IMR-90 (cell line): ENCODE data around the gene COX4I1. TPM values are rescaled to one million over a fixed set of nuclear protein-coding genes. Genes with fewer than 3 reads are reported as not detected.

Source experiments
- ATAC-seq: fragments of 200-7000 bp; cut with Tn5 transposase; 2 replicates; pipeline ENCODE4 v1.9.1; 2020; ENCODE audit warnings: low read depth, mild to moderate bottlenecking, moderate library complexity
- BruUV-seq: library from RNA; stranded (reverse); fragments of 400-500 nt; replicated peaks from 2 replicates; lab custom pipeline; 2021; lab: Mats Ljungman, UMichigan
- CTCF ChIA-PET: fragments of 300-600 bp; formaldehyde crosslinking; extraction: SDS; loops from one replicate; lab custom pipeline; 2021; ENCODE audit warnings: antibody characterized with exemption; lab: Yijun Ruan, JAX
- POLR2A ChIA-PET: fragments of 300-600 bp; sonication (Branson Sonifier 250); formaldehyde crosslinking; loops from one replicate; lab custom pipeline; 2022; ENCODE audit warnings: antibody characterized with exemption; ENCODE audit not compliant: unreplicated experiment; lab: Charles Lee
- DNase-seq: peaks from one replicate; pipeline ENCODE4 v3.0.0; 2013
- H2AFZ ChIP-seq: replicated peaks from 2 replicates; pipeline ENCODE3; 2013; ENCODE audit warnings: low read length, mild to moderate bottlenecking; ENCODE audit not compliant: poor library complexity
- H2AK5ac ChIP-seq: 2 replicates; pipeline ENCODE4 v1.6.1; 2013; ENCODE audit warnings: low read depth, low read length, inconsistent platforms
- H2AK9ac ChIP-seq: replicated peaks from 2 replicates; pipeline ENCODE3; 2013; ENCODE audit warnings: mild to moderate bottlenecking, low read depth, low read length, moderate library complexity; ENCODE audit not compliant: poor library complexity
- H2BK120ac ChIP-seq: 2 replicates; pipeline ENCODE4 v1.6.1; 2013; ENCODE audit warnings: low read depth, low read length, inconsistent platforms
- H2BK15ac ChIP-seq: 3 replicates; pipeline ENCODE4 v1.6.1; 2013; ENCODE audit warnings: low read depth, low read length, inconsistent platforms
- H2BK20ac ChIP-seq: 2 replicates; pipeline ENCODE4 v1.6.1; 2013; ENCODE audit warnings: low read depth, mild to moderate bottlenecking, inconsistent platforms, low read length, moderate library complexity
- H2BK5ac ChIP-seq: 2 replicates; pipeline ENCODE4 v1.6.1; 2013; ENCODE audit warnings: mild to moderate bottlenecking, low read depth, low read length, inconsistent platforms; ENCODE audit not compliant: poor library complexity, severe bottlenecking
- H3K14ac ChIP-seq: replicated peaks from 2 replicates; pipeline ENCODE4 v1.6.1; 2013; ENCODE audit warnings: low read depth, low read length, inconsistent platforms
- H3K18ac ChIP-seq: 2 replicates; pipeline ENCODE4 v1.6.1; 2013; ENCODE audit warnings: low read depth, low read length, control low read depth
- H3K23ac ChIP-seq: 2 replicates; pipeline ENCODE4 v1.6.1; 2013; ENCODE audit warnings: low read depth, low read length, inconsistent platforms
- H3K27ac ChIP-seq: 2 replicates; pipeline ENCODE4 v1.5.1; 2013; ENCODE audit warnings: mild to moderate bottlenecking, control low read depth, low read length; ENCODE audit not compliant: insufficient read depth
- H3K27me3 ChIP-seq: 2 replicates; pipeline ENCODE4 v1.6.1; 2013; ENCODE audit warnings: low read length; ENCODE audit not compliant: control insufficient read depth, insufficient read depth
- H3K36me3 ChIP-seq: 2 replicates; pipeline ENCODE4 v1.6.1; 2013; ENCODE audit warnings: low read length, mixed read lengths; ENCODE audit not compliant: control insufficient read depth, insufficient read depth
- H3K4ac ChIP-seq: 2 replicates; pipeline ENCODE4 v1.6.1; 2013; ENCODE audit warnings: low read depth, low read length, inconsistent platforms
- H3K4me1 ChIP-seq: 2 replicates; pipeline ENCODE4 v1.6.1; 2013; ENCODE audit warnings: low read length, mixed read lengths; ENCODE audit not compliant: control insufficient read depth, insufficient read depth
- H3K4me2 ChIP-seq: 2 replicates; pipeline ENCODE4 v1.6.1; 2013; ENCODE audit warnings: low read depth, mild to moderate bottlenecking, control low read depth, low read length, moderate library complexity
- H3K4me3 ChIP-seq: 2 replicates; pipeline ENCODE4 v1.5.1; 2013; ENCODE audit warnings: low read depth, mild to moderate bottlenecking, control low read depth, low read length, moderate library complexity; ENCODE audit not compliant: insufficient read depth
- H3K56ac ChIP-seq: 2 replicates; pipeline ENCODE4 v1.6.1; 2013; ENCODE audit warnings: low read length, inconsistent platforms; ENCODE audit not compliant: insufficient read depth; ENCODE audit errors: extremely low read depth
- H3K79me1 ChIP-seq, 2 experiments: 2 replicates each; pipeline ENCODE4 v1.6.1; 2013; ENCODE audit warnings: low read length in 2 of 2, inconsistent platforms in 1 of 2, low read depth in 1 of 2
- H3K9ac ChIP-seq: 2 replicates; pipeline ENCODE4 v1.6.1; 2013; ENCODE audit warnings: low read depth, low read length, control low read depth
- H3K9me1 ChIP-seq: 2 replicates; pipeline ENCODE4 v1.6.1; 2013; ENCODE audit warnings: low read length, inconsistent platforms; ENCODE audit not compliant: insufficient read depth
- H3K9me3 ChIP-seq: 2 replicates; pipeline ENCODE4 v1.6.1; 2013; ENCODE audit warnings: low read length; ENCODE audit not compliant: control insufficient read depth, insufficient read depth
- H4K20me1 ChIP-seq: 2 replicates; pipeline ENCODE4 v1.6.1; 2013; ENCODE audit warnings: low read length, inconsistent platforms; ENCODE audit not compliant: insufficient read depth
- H4K5ac ChIP-seq: 2 replicates; pipeline ENCODE4 v1.6.1; 2013; ENCODE audit warnings: mild to moderate bottlenecking, low read depth, low read length, control low read depth
- H4K8ac ChIP-seq, 2 experiments: 2 replicates each; pipeline ENCODE4 v1.6.1; 2013; ENCODE audit warnings: low read depth in 2 of 2, low read length in 2 of 2, control low read depth in 1 of 2, inconsistent platforms in 1 of 2
- H4K91ac ChIP-seq: 2 replicates; pipeline ENCODE4 v1.6.1; 2013; ENCODE audit warnings: low read depth, low read length, inconsistent platforms; ENCODE audit not compliant: insufficient read depth
- BHLHE40 ChIP-seq: fragments of 150-350 bp; IDR thresholded peaks from 2 replicates; pipeline ENCODE4 v1.6.1; 2016; ENCODE audit warnings: mild to moderate bottlenecking, low read depth, low read length
- CHD1 ChIP-seq: IDR thresholded peaks from 2 replicates; pipeline ENCODE4 v1.6.1; 2012; ENCODE audit warnings: low read depth, low read length, improper control_type of control experiment
- FOS ChIP-seq: fragments of 150-350 bp; IDR thresholded peaks from 2 replicates; pipeline ENCODE4 v1.6.1; 2016; ENCODE audit warnings: low read depth, low read length
- MAFK ChIP-seq: IDR thresholded peaks from 2 replicates; pipeline ENCODE4 v1.6.1; 2012; ENCODE audit warnings: low read depth, low read length, improper control_type of control experiment
- POLR2A ChIP-seq: IDR thresholded peaks from 2 replicates; pipeline ENCODE4 v1.6.1; 2012; ENCODE audit warnings: mild to moderate bottlenecking, low read depth, low read length
- RAD21 ChIP-seq: IDR thresholded peaks from 2 replicates; pipeline ENCODE4 v1.6.1; 2012; ENCODE audit warnings: low read length, improper control_type of control experiment
- SMC3 ChIP-seq: fragments of 150-350 bp; IDR thresholded peaks from 2 replicates; pipeline ENCODE4 v1.6.1; 2016; ENCODE audit warnings: low read depth, mild to moderate bottlenecking, antibody characterized with exemption, low read length, moderate library complexity
- WGBS, 2 experiments: methylation state at CpG; one replicate each; pipeline versions ENCODE4 v1.1.5 to v1.1.7; 2013; ENCODE audit warnings: missing lambda C conversion rate in 2 of 2; ENCODE audit not compliant: insufficient read length in 1 of 2; ENCODE audit errors: extremely low coverage in 2 of 2; 5-methylcytosine and 5-hydroxymethylcytosine counted together
- dilution Hi-C: fragments of 300-500 bp; cut with HindIII; formaldehyde crosslinking; loops from one replicate; pipeline ENCODE4 v1.14.3; 2018; ENCODE audit warnings: low sequenced_read_pairs; ENCODE audit not compliant: unreplicated experiment
- in situ Hi-C: fragments of 300-500 bp; cut with MboI; formaldehyde crosslinking; loops from 3 replicates; pipeline ENCODE4 v1.14.3; 2019; ENCODE audit warnings: low sequenced_read_pairs, inconsistent platforms, mixed read lengths
- intact Hi-C: fragments of 100-400 bp; cut with micrococcal nuclease; formaldehyde crosslinking; loops from 2 replicates; pipeline ENCODE4 v1.10.0; 2022
- polyA plus RNA-seq, 3 experiments: library from polyadenylated mRNA; depleted of rRNA; stranded (reverse); fragments of >200 nt; gene quantifications; 2 replicates each; pipeline ENCODE4 v1.2.3, GENCODE V29; 2012; ENCODE audit warnings: low replicate concordance in 1 of 3
- total RNA-seq: library from RNA; depleted of rRNA; stranded (reverse); fragments of >200 nt; gene quantifications from 2 replicates; pipeline ENCODE4 v1.2.3, GENCODE V29; 2012

COX4I1 gene
- total and polyA plus RNA-seq, 2 of the 4 experiments (the other 2 are of a cell fraction): 397 to 700 TPM

DNA sequence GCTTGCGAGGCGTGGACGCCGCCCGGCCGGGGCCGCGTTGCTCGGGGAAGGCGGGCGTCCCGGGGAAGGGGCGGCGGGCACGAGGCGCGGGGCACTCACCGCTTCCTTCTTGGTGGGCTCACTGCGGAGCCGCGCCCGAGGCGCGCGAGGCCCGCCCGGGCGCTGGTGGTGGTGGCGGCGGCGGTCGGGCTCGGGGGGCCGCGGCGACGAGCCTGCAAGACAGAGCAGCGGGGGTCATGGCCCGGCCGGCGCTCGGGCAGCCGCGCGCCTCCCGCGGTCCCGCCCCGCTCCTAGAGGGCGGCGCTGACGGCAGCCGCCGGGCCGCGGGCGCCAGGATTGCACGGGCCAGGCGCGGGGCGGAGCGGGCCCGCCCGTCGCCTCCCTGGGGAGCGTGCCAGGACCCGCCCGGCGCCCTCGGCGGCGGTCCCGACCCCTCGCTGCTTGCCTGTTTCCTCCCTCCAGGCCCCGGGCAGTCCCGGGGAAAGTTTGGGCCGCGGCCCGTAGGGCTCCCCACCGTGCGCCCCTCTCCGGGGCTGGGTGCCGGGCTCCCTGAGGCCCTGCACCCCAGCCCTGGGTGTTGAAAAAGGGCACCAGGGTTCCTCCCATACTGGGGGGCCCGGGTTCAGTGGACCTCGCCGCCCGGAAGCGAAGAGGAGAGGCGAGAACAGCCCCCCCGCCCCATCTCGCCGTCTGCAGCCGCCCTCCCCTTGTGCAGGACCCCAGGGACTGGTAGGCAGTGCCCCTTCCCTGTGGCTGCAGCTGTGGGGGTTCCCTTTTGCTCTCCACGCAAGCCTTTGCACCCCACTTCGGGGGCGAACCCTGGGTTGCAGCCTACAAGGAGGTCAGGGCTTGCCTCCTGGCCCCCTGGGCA is 48.4 kb upstream of the COX4I1 start, which contains the start of gene C16orf74:
C16orf74 (minus strand) TSS at position 270 of the 871 bp plus-strand sequence. CDS start 15,879 bp downstream, outside the sequence.
- Histone ChIP-seq H2AK9ac (peak within 1 kb of the TSS; percentile 90), H4K5ac (peak within 1 kb of the TSS; percentile 39; the same call in 1 of the 2 replicates), H3K9me1 (peaks cover 10% of the 10 kb centered on the region), H4K91ac (peak within 1 kb of the TSS; percentile 43), H3K4ac (peak within 1 kb of the TSS; percentile 58), H3K9ac (peak within 1 kb of the TSS; percentile 66), H2BK5ac (peak within 1 kb of the TSS; percentile 37), H2BK120ac (peak within 1 kb of the TSS; percentile 69), H3K56ac (no peak within 1 kb of the TSS), H3K36me3 (no peaks in the 10 kb centered on the region), H3K4me2 (peak within 1 kb of the TSS; percentile 71), H4K8ac (peak within 1 kb of the TSS; percentile 54 to 83; a peak in 3 of 4 replicates), H3K14ac (peak within 1 kb of the TSS; percentile 34; the same call in 1 of the 2 replicates), H2BK15ac (peak within 1 kb of the TSS; percentile 58; the same call in 1 of the 3 replicates), H3K23ac (peak within 1 kb of the TSS; percentile 70), H2BK20ac (peak within 1 kb of the TSS; percentile 51; the same call in 1 of the 2 replicates), H2AK5ac (peak within 1 kb of the TSS; percentile 91), H3K27ac (peak within 1 kb of the TSS; percentile 25), H3K9me3 (no peaks in the 10 kb centered on the region), H3K18ac (peak within 1 kb of the TSS; percentile 36; the same call in 1 of the 2 replicates), H4K20me1 (peaks cover 8% of the 10 kb centered on the region; the same call in 1 of the 2 replicates), H2AFZ (peak within 1 kb of the TSS; percentile 92), H3K4me3 (peak within 1 kb of the TSS; percentile 46), H3K4me1 (peaks cover 26% of the 10 kb centered on the region), H3K79me1 (peaks cover 14 to 28% of the 10 kb centered on the region in 2 experiments), H3K27me3 (no peaks in the 10 kb centered on the region)
- no TSS peak for BruUV-seq
- WGBS, 2 experiments: 23% methylated on average over 6 of the region's 96 CpGs; no CpG with 5 or more reads in 1 of the 2 experiments
- ChIA-PET POLR2A (no interaction called here), CTCF (no interaction called here)
- ATAC-seq (peak; percentile 87), DNase-seq (peak; percentile 35)
- intact Hi-C loops (loop anchor here (5.0 kb wide), 1 partner anchor 46 kb away; the partner anchor contains the start of genes COX4I1 and EMC8), dilution Hi-C loops (no loop called here), in situ Hi-C loops (no loop called here)
- TF ChIP-seq POLR2A (no peak; the same call in 1 of the 2 replicates), BHLHE40 (peak; percentile 87), SMC3 (no peak), CHD1 (no peak), RAD21 (no peak), FOS (no peak), MAFK (no peak)
